ENCODE data around the gene FAH.

DNA sequence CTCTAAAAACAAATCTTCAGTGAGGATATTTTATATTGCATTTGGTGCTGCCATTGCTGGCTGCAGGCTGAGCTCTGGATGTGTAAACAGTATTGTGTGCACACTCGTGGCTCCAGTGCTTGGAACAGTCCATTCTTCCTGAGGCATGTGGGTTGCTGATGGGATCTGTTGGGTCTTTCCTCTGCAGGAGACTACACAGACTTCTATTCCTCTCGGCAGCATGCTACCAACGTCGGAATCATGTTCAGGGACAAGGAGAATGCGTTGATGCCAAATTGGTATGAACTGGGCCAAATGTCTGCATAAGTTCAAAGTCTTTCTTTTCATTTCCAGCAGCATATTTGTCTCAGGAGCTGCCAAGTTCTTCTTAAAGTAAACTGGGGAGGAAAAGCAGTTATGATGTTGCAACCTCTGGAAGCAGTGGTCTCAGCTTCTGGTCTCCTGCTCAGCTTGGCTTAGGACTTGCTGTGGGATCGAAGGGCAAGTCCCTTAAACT lies 9.3 kb downstream of the FAH start:
- TF ChIP-seq, protein P1, sequence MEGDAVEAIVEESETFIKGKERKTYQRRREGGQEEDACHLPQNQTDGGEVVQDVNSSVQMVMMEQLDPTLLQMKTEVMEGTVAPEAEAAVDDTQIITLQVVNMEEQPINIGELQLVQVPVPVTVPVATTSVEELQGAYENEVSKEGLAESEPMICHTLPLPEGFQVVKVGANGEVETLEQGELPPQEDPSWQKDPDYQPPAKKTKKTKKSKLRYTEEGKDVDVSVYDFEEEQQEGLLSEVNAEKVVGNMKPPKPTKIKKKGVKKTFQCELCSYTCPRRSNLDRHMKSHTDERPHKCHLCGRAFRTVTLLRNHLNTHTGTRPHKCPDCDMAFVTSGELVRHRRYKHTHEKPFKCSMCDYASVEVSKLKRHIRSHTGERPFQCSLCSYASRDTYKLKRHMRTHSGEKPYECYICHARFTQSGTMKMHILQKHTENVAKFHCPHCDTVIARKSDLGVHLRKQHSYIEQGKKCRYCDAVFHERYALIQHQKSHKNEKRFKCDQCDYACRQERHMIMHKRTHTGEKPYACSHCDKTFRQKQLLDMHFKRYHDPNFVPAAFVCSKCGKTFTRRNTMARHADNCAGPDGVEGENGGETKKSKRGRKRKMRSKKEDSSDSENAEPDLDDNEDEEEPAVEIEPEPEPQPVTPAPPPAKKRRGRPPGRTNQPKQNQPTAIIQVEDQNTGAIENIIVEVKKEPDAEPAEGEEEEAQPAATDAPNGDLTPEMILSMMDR (IDR thresholded peaks at IDR 0.05), result no peak
- TF ChIP-seq POLR2A (IDR thresholded peaks at IDR 0.05), result no peak
